IMR-90 (cell line): ENCODE measurements around the gene VEGFA.

Source experiments
- MXI1 ChIP-seq: IDR thresholded peaks from 2 replicates; pipeline ENCODE4 v1.6.1; 2012; ENCODE audit warnings: low read depth, mild to moderate bottlenecking, low read length, moderate library complexity, borderline replicate concordance
- POLR2A ChIP-seq: IDR thresholded peaks from 2 replicates; pipeline ENCODE4 v1.6.1; 2012; ENCODE audit warnings: mild to moderate bottlenecking, low read depth, low read length
- RAD21 ChIP-seq: IDR thresholded peaks from 2 replicates; pipeline ENCODE4 v1.6.1; 2012; ENCODE audit warnings: low read length, improper control_type of control experiment
- SMC3 ChIP-seq: fragments of 150-350 bp; IDR thresholded peaks from 2 replicates; pipeline ENCODE4 v1.6.1; 2016; ENCODE audit warnings: low read depth, mild to moderate bottlenecking, antibody characterized with exemption, low read length, moderate library complexity
- TF ChIP-seq, protein P1 (sequence below): conservative IDR thresholded peaks from 2 replicates; pipeline ENCODE4 v1.5.1; 2012; ENCODE audit warnings: mild to moderate bottlenecking, low read depth, low read length, improper control_type of control experiment

- TF ChIP-seq, protein P1, sequence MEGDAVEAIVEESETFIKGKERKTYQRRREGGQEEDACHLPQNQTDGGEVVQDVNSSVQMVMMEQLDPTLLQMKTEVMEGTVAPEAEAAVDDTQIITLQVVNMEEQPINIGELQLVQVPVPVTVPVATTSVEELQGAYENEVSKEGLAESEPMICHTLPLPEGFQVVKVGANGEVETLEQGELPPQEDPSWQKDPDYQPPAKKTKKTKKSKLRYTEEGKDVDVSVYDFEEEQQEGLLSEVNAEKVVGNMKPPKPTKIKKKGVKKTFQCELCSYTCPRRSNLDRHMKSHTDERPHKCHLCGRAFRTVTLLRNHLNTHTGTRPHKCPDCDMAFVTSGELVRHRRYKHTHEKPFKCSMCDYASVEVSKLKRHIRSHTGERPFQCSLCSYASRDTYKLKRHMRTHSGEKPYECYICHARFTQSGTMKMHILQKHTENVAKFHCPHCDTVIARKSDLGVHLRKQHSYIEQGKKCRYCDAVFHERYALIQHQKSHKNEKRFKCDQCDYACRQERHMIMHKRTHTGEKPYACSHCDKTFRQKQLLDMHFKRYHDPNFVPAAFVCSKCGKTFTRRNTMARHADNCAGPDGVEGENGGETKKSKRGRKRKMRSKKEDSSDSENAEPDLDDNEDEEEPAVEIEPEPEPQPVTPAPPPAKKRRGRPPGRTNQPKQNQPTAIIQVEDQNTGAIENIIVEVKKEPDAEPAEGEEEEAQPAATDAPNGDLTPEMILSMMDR, result no peak
- TF ChIP-seq POLR2A (no peak), MXI1 (no peak), SMC3 (no peak), RAD21 (no peak)
These were observed 19.4 kb upstream of the VEGFA start for GRCh38 chr6:43750622-43751021.
